ENCODE data around the gene FOXA1. TPM values are rescaled to one million over a fixed set of nuclear protein-coding genes. Genes with fewer than 3 reads are reported as not detected.

FOXA1 gene
- total RNA-seq, 4 donors from 2014 or later: not detected

GRCh38 chr14:37591941-37592481, 3.0 kb downstream of the FOXA1 start:
- H3K36me3 ChIP-seq: no peaks in the 10 kb centered on the region
- peaks cover 8 to 95% of the 10 kb centered on the region in 2 donors for H3K27me3 ChIP-seq
- DNase-seq (ENCODE audit: low spot score in 2 of 2): no peak
- H3K27ac ChIP-seq: no peak overlapping the region
- no peaks in the 10 kb centered on the region for H3K9me3 ChIP-seq
- 0 to 9% methylated on average over 11 to 56 of the region's 58 CpGs for WGBS, 2 donors
- H3K4me1 ChIP-seq: peaks cover 0 to 55% (median 14%) of the 10 kb centered on the region in 4 donors
- TF ChIP-seq, protein P1, sequence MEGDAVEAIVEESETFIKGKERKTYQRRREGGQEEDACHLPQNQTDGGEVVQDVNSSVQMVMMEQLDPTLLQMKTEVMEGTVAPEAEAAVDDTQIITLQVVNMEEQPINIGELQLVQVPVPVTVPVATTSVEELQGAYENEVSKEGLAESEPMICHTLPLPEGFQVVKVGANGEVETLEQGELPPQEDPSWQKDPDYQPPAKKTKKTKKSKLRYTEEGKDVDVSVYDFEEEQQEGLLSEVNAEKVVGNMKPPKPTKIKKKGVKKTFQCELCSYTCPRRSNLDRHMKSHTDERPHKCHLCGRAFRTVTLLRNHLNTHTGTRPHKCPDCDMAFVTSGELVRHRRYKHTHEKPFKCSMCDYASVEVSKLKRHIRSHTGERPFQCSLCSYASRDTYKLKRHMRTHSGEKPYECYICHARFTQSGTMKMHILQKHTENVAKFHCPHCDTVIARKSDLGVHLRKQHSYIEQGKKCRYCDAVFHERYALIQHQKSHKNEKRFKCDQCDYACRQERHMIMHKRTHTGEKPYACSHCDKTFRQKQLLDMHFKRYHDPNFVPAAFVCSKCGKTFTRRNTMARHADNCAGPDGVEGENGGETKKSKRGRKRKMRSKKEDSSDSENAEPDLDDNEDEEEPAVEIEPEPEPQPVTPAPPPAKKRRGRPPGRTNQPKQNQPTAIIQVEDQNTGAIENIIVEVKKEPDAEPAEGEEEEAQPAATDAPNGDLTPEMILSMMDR (IDR thresholded peaks at IDR 0.05): no peak
- TF ChIP-seq POLR2A (IDR thresholded peaks at IDR 0.05): no peak
- no peak overlapping the region for H3K4me3 ChIP-seq

GRCh38 chr14:37591311-37591940, 3.6 kb downstream of the FOXA1 start:
- H3K36me3 ChIP-seq: no peaks in the 10 kb centered on the region
- H3K9me3 ChIP-seq: no peaks in the 10 kb centered on the region
- H3K27me3 ChIP-seq: peaks cover 8 to 95% of the 10 kb centered on the region in 2 donors
- no peak overlapping the region for H3K27ac ChIP-seq
- DNase-seq (ENCODE audit: low spot score in 2 of 2): no peak
- peaks cover 0 to 55% (median 14%) of the 10 kb centered on the region in 4 donors for H3K4me1 ChIP-seq
- WGBS, 2 donors: 3 to 12% methylated on average over 20 to 40 of the region's 45 CpGs
- no peak overlapping the region for H3K4me3 ChIP-seq
- no peak for TF ChIP-seq POLR2A (IDR thresholded peaks at IDR 0.05)
- TF ChIP-seq, protein P1 (IDR thresholded peaks at IDR 0.05): no peak
- no peak for TF ChIP-seq EP300 (IDR thresholded peaks at IDR 0.05)

DNA sequence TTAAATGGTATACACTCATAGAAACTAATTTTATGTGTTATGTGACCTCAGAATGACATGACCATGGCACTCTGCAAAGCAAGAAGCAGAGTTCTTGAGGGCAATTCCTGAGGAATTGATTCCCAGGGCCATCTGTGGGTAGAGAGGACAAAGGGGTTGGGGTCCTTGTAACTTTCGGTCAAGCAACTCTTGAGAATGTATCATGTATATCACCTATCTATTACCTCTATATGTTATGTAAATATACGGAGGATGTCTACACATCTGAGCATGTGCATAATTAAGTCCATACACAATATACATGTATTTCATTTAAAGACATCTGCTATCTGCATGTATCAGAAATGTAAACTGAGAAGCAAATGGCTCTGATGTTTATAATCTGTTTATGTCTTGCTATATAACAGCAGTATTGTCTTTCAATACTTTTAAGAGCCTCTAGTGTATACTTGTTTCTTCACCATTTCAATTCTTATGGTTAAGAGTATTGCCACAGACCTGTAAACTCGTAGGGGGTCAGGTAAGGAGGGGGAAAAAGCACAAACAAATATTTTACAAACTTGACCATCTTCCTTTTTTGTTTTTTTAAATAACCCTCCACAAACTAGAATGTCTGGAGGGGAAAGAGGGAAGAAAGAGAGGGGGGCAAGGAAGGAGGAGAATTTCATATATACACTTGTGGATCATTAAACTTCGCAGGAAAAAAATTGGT, 4.5 kb downstream of the FOXA1 start:
- TF ChIP-seq EP300 (IDR thresholded peaks at IDR 0.05) (no peak), POLR2A (IDR thresholded peaks at IDR 0.05) (no peak)
- TF ChIP-seq, protein P1 (IDR thresholded peaks at IDR 0.05): no peak
- Histone ChIP-seq H3K27me3 (peaks cover 8 to 95% of the 10 kb centered on the region in 2 donors), H3K27ac (no peak overlapping the region), H3K4me3 (no peak overlapping the region), H3K4me1 (peaks cover 0 to 47% (median 7%) of the 10 kb centered on the region in 4 donors), H3K9me3 (no peaks in the 10 kb centered on the region), H3K36me3 (no peaks in the 10 kb centered on the region)
- WGBS, 2 donors: 16 to 25% methylated on average over 4 of the region's 4 CpGs
- DNase-seq (ENCODE audit: low spot score in 2 of 2): no peak

GRCh38 chr14:37589715-37590427, 5.2 kb downstream of the FOXA1 start:
- H3K4me3 ChIP-seq: no peak overlapping the region
- H3K27ac ChIP-seq: no peak overlapping the region
- WGBS, 2 donors: 19 to 20% methylated on average over 6 of the region's 6 CpGs
- no peak for TF ChIP-seq POLR2A (IDR thresholded peaks at IDR 0.05)
- TF ChIP-seq, protein P1 (IDR thresholded peaks at IDR 0.05): no peak
- no peak for TF ChIP-seq EP300 (IDR thresholded peaks at IDR 0.05)
- peaks cover 6 to 97% of the 10 kb centered on the region in 2 donors for H3K27me3 ChIP-seq
- DNase-seq (ENCODE audit: low spot score in 2 of 2): no peak
- H3K4me1 ChIP-seq: peaks cover 0 to 46% (median 3%) of the 10 kb centered on the region in 4 donors
- H3K9me3 ChIP-seq: no peaks in the 10 kb centered on the region
- H3K36me3 ChIP-seq: no peaks in the 10 kb centered on the region
